Stimulated activated CD4-positive, alpha-beta T cell treated with anti-CD3 and anti-CD28 coated beads, Interleukin-12 subunit alpha, Interleukin-12 subunit beta, amount 100 ng/mL, for 24 hours (primary cell): Measurements from ENCODE around the gene ST6GALNAC1.
"Not testable (repeated sequence)": the region's sequence is repeated elsewhere in the genome, so short reads cannot be mapped to it uniquely, and the experiment has no call there.

Experiments
- DNase-seq, 2 experiments: peaks; one replicate each; pipeline ENCODE4 v3.0.0-alpha.2; 2020; ENCODE audit warnings: low read depth in 2 of 2

ST6GALNAC1 gene

DNA sequence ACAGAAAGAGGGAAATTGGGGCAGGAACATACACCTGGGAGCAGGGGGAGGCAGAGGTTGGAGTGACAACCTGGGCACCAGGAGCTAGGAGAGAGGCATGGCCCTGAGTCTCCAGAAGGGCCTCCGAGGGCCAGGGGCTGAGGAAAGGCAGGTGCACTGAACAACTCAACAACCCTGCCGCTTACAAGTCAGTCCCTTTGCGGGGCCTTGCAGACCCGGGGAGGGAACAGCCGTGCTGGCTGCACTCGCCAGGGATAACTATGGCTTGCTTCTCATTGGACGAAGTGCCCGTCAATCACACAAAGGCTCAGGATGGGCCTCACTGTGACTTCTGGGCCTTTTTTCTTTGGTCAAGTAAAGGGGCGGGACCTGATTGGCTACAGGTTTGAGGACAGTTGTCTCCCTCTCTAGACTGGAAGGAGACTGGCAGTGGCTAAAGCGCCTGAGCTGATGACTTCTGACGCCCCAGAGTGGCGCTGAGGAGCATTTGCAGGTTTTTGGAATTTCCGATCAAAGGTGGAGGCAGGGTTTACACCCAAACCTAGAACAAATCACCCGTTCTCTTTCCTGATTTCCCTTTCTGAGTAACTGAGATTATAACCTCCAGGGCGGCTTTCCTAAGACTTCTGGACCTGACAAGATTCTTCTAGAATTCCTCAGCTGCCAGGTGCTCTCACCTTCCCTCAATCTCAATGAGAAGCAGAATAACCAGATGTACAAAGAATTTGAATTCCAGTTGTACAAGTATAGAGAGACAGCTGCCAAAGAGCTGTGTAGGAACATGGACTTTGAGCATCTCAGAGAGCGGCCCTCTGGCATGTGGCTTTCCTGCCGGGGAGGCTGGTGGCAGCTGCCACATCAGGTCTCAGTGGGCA lies 30.3 kb downstream of the ST6GALNAC1 start:
- DNase-seq, result no peak

DNA sequence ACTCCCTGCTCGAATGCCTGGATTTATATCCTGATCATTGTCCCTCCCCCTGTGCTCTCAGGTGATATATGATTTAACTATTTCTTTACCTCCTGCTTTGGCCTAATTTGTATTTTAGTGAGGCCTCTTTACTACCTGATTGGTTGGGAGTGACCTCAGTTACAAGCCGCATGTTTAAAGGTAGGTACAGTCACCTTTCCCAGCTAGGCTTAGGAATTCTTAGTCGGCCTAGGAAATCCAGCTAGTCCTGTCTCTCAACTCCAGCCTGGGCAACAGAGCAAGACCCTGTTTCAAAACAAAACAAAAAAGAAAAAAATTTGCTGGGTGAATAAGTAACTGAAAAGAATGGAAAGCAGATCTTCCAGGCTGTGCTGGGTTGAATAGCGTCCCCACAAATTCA lies 31.1 kb downstream of the ST6GALNAC1 start:
- no peak for DNase-seq

DNA sequence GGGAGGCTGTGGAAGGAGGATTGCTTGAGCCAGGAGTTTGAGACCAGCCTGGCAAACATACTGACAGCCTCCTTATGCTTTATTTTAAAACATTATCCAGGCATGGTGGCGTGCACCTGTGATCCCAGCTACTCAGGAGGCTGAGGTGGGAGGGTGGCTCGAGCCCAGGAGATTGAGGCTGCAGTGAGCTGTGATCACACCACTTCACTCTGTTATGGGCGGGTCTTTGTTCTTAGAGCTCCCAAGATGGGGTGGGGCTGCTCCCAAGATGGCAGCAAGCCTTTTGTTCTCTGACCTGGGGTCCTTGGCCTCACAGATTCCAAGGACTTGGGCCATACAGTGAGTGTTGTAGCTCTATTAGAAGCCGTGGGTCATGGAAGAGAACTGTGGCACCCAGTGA lies 31.8 kb downstream of the ST6GALNAC1 start:
- DNase-seq, result no peak

GRCh38 chr17:76611080-76611749 lies 32.3 kb downstream of the ST6GALNAC1 start:
- not testable (repeated sequence) for DNase-seq

- DNase-seq, result not testable (repeated sequence)
Measured at GRCh38 chr17:76606685-76607084, 36.9 kb downstream of the ST6GALNAC1 start.

DNA sequence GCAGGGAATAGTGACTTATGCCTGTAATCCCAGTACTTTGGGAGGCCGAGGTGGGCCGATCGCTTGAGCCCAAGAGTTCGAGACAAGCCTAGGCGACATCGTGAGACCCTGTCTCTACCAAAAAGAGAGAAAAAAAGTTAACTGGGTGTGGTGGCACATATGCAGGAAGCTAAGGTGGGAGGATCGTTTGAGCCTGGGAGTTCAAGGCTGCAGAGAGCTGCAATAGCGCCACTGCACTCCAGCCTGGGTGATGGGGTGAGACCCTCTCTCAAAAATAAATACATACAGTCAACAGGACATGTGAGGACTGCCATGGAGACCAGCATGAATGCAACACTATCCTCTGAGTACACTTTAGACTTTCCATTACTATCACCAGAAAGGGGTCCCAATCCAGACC lies 42.5 kb downstream of the ST6GALNAC1 start:
- no peak for DNase-seq

GRCh38 chr17:76599694-76600460 lies 43.7 kb downstream of the ST6GALNAC1 start:
- DNase-seq, result no peak

DNA sequence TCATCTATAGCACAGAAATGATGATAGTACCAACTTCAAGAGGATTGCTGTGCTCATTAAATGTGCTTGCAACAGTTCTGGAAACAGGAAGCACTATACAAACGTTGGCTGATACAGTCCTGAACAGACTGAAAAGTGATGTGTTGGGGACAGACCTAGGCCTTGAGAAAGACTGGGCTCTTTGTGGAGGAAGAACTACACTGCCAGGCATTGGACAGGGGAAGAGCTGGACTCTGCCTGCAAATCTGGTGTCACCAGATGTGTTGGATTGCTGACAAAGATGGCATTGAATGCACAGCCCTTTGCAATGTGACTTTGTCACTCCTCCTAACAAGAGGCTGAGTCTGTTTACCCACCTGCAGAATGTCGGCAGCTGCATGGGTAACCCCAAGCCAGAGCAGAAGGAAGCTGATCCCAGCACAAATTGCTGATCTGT lies 45.5 kb downstream of the ST6GALNAC1 start:
- no peak for DNase-seq

- no peak for DNase-seq
Measured at GRCh38 chr17:76597156-76598003, 46.2 kb downstream of the ST6GALNAC1 start.

- no peak for DNase-seq
Measured at GRCh38 chr17:76594690-76595089, 48.9 kb downstream of the ST6GALNAC1 start.

DNA sequence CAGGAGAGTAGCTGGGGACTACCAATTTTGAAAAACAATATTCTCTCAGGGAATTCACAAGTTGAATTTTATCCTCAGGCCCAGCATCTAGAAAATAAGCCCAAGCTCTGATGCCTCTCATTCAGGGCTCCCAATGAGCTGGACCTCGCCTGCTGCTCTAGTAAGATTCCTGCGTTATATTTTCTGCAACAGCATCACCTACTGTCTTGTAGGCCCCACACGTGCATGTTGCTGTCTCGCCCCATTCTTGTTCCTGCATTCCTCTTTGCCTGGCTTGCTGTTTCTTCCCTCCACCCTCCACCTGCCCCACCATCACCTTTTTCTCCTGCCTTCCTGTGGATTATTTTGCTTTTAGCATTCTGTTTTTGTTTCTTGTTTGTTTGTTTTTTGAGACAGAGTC lies 49.6 kb downstream of the ST6GALNAC1 start:
- no peak for DNase-seq

DNA sequence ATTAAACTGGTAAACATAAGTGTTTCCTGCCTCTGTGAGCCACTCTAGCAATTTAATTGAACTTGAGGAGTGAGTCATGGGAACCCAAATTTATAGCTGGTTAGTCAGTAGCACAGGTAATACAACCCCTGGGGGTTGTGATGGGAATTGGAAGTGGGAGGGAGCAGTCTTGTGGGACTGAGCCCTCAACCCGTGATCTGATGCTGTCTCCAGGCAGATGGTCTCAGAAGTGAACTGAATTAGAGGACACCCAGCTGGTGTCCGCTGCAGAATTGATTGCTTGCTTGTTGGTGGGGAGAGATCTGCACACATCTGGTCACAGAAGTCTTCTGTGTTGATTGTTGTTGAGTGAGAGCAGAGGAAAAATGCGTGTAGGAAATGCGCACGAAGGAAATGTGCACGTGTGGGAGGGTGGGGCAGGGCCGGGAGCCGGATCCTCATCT lies 50.2 kb downstream of the ST6GALNAC1 start:
- DNase-seq, result no peak

- DNase-seq, result no peak
Measured at GRCh38 chr17:76588182-76588581, 55.4 kb downstream of the ST6GALNAC1 start.

- DNase-seq, result no peak
Measured at GRCh38 chr17:76586741-76587487, 56.6 kb downstream of the ST6GALNAC1 start.

DNA sequence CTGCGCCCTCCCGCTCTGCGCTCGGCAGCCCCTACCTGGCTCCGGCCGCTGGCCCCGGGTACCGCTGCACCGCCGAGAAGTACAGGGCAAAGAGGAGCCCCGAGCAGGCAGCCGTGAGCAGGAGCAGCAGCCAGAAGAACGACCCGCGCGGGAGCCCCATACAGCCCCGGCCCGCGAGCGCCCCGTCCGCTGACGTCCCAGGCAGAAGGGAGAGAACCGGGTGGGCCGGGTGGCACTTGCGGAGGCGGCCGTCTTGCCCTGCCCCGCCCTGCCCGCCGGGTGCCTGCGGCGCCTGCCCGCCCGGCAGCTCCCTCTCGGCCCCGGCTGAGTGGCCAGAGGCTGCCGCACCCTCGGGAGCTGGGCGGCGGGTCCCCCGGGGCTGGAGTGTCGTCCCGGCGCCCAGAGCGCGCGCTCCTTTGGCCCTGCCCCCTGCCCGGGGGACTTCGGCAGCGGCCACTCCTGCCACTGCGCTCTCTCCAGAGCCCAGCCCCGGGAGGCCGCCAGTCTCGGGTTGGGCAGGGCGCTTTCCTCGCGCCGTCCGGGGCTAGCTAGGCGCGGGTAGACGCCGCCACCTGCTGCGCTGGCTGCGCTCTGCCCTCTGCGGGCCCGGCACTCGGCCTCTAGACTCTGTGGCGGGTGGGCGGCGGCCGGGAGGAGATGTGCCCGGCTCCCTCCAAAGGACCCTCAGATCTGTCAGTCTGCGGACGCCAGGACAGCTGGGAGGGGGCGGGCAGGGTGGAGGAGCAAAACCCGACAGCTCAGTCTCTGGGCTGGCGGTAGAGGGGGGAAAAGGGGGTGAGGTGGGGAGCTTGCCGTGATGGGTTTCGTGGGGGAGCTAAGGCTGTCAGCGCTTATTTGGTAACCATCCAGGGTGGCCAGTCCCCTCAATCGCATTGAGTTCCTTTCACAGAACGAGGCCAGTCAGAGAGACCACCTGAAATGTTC lies 57.6 kb downstream of the ST6GALNAC1 start, which contains the start of gene ST6GALNAC2:
Gene ST6GALNAC2 (minus strand): TSS at position 212 of the 945 bp plus-strand sequence. CDS start 52 bp downstream, at position 160.
- no peak for DNase-seq

DNA sequence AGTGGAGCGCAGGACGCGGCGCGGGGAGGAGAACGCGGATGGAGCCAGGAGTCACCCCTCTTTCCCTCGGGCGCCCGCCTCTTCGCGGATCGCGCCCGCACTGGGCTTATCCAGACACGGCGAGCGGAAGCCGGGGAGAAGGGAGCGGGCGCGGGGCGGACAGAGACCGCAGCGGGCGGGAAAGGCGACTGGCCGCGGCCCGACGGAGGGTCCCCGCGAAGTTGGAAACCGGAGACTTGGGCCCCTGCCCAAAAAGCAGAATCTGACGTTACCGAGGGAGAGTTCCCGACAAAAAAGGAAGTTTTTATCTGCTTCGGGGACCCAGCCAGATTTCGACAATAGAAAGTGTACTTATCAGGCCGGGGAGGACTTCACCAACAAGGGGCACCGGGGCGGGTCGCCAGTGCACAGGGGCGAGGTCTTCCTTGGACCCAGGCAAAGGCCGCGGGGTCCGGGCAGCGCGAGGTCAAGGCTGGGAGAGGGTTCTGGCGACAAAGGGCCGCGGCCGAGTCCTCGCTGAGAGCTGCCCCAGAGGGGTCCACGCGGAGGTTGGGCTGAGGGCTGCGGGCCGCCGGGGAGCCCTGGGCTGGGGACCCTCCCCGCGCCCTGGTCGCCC lies 58.4 kb downstream of the ST6GALNAC1 start:
- no peak for DNase-seq

DNA sequence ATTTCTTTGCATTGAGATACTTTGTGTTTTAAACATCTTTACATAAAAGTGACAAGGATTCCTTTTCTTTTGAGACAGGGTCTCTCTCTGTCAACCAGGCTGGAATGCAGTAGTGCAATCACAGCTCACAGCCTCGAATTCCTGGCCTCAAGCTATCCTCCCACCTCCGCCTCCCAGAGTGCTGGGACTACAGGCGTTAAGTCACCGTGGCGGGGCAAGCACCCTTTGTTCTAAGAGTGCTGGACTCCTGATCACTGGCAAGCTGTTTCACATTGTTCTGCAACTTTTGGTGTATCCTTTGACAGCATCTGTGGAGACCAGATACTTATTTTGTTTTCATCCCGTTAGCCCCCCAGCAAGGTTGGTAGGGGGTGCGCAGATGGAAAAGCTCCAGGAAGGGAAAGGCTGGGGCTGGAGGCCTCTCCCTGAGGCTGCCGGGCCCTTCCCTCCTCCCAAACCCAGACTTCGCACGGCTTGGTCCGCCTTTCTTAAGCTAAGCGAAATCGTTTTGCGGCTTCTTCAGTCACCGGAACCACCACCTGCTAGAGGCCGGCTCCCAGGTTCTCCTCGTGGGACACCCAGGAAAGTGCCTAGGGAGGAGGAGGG lies 59.0 kb downstream of the ST6GALNAC1 start:
- DNase-seq, result no peak

DNA sequence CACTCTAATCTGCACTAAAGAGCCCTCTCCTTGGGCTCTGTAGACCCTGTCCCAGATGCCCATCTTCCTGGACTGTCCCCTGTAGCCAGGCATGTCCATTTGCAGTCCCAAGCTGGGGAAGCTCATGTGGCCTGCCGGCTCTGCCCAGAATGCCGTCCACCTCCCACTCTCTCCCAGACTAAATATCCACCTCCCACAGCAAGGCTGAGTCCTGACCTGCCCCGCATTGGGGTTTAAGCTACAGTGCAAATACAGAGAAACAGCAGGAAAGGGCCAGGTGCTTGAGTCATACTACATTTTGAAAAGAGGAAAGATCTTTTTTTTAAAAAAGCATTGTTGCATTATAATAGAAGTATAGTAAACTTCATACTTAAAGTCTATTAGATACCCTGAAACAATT lies 60.9 kb downstream of the ST6GALNAC1 start:
- DNase-seq, result no peak
